GM19240 (cell line): ENCODE data around the gene RCBTB1.

Source experiments
- DNase-seq: peaks from one replicate; pipeline ENCODE4 v3.0.0; 2011; ENCODE audit warnings: low spot score; ENCODE audit not compliant: insufficient read length

RCBTB1 gene

GRCh38 chr13:49561062-49561410, 24.3 kb downstream of the RCBTB1 start:
- DNase-seq = no peak

GRCh38 chr13:49560270-49561061, 24.9 kb downstream of the RCBTB1 start:
- no peak for DNase-seq

- DNase-seq = no peak
Observed at GRCh38 chr13:49559006-49559405, 26.4 kb downstream of the RCBTB1 start.

GRCh38 chr13:49554387-49554786, 31.0 kb downstream of the RCBTB1 start:
- no peak for DNase-seq

DNA sequence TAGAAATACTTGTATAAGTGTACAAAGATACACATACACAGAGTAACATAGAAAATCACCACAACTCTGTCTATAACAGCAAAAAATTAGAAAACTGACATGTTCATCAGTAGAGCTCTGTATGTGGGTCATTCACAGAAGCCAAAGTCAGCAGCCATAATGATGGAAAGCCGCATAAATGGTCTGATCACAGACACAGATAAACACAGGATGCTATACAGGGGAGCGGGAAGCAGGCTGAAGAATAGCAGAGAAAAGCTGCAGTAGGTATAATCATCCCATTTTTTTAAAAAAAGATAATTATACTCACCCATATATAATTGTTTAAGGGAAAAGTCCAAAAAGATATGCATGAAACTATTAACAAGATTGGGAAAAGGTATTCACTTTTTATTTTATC, 31.5 kb downstream of the RCBTB1 start:
- DNase-seq = no peak

DNA sequence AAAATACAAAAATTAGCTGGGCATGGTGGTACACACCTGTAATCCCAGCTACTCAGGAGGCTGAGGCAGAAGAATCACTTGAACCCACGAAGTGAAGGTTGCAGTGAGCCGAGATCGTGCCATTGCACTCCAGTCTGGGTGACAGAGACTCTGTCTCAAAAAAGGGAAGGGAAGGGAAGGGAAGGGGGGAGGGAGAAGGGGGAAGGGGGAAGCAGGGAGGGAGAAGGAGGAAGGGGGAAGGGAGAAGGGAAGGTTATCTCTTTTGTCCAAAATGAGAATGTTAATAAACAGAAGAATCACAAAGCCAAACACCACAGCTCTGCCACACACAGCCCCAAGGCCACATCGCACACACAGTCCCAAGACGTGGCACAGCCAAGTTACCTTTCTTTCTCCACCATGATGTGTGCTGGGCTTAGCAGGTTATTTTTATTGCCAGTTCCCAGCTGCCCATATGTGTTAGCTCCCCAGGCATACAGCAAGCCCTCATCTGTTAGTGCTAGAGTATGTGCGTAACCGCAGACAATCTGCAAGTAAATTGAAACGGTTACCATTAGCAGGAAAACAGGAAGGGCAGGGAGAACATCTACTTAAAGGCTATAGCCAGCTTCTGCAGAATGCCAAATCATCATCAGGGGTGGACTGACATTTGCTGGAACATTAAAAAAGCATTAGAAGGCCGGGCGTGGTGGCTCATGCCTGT, 34.3 kb downstream of the RCBTB1 start:
- no peak for DNase-seq

DNA sequence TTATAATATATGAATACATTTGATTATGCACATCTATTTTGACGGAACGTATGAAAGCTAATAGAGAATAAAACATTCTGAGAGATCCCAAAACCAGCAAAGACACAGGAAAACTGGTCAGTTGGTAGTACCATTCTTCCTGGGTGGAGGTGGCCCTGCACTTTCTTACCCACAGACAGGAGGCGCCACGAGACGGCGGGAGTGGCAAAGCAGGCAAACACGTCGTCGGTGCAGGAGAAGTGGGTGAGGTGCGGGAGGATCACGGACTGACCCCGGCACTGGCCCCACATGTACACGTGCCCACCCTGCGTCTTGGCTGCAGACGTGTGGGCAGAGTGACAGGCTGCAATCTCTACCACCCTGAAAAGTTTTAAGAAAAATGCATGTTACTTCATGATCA, 36.1 kb downstream of the RCBTB1 start:
- DNase-seq = no peak

- no peak for DNase-seq
Observed at GRCh38 chr13:49546561-49546960, 38.8 kb downstream of the RCBTB1 start.

GRCh38 chr13:49545661-49546060, 39.7 kb downstream of the RCBTB1 start:
- DNase-seq = no peak

GRCh38 chr13:49543656-49544055, 41.7 kb downstream of the RCBTB1 start:
- no peak for DNase-seq

GRCh38 chr13:49540552-49540951, 44.8 kb downstream of the RCBTB1 start:
- no peak for DNase-seq

DNA sequence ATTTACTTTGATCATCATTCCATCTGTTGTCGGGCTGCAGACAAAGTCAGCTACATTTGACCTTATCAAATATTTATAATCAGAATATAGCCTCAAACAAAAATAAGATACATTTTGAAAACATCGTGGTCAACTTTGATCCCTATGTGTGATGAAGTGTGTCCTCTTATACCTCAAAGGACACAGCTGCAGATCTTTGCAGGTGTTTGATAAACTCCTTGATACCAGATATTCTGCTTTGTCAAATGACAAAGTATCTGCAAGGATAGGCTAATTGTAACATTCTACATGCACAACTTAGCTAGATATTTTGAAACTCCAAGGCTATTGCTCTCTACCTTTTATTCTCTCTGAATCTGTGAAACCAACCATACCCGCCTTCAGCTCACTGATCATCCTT, 45.6 kb downstream of the RCBTB1 start:
- DNase-seq = no peak

DNA sequence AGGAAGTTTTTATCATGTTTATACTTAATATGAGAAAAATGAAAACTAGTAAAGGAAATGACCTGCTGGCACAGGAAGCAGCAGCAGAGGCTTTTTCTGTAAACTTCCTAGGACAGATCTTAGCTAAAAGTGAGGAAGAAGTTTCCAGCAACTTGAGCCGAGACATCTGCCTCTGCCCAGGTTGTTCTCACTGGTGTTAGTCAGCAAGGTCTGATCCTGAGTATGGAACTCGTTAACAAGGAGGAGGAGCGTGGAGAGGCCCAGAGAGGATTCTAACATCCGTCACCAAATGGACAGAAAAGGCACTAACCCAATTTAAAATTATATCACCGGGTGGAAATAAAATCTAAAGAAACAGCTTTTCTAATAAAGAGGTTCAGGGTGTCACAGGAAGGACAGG, 46.0 kb downstream of the RCBTB1 start:
- DNase-seq = no peak

DNA sequence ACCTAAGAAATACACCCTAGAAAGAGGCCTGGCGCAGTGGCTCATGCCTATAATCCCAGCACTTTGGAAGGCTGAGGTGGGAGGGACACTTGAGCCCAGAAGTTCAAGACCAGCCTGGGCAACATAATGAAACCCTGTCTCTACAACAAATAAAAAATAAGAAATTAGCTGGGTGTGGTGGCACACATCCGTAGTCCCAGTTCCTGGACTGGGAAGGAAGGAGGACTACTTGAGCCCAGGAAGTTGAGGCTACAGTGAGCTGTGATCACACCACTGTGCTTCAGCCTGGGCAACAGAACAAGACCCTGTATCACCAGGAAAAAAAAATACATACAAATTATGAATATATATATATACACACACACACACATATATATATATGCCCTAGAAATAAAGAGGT, 47.0 kb downstream of the RCBTB1 start:
- no peak for DNase-seq

GRCh38 chr13:49536144-49536873, 49.0 kb downstream of the RCBTB1 start:
- DNase-seq = no peak

GRCh38 chr13:49533591-49534269, 51.6 kb downstream of the RCBTB1 start:
- no peak for DNase-seq

- no peak for DNase-seq
Observed at GRCh38 chr13:49533011-49533410, 52.3 kb downstream of the RCBTB1 start.

- DNase-seq = no peak
Observed at GRCh38 chr13:49532593-49532992, 52.8 kb downstream of the RCBTB1 start.

- no peak for DNase-seq
Observed at GRCh38 chr13:49530457-49530856, 54.9 kb downstream of the RCBTB1 start.

- no peak for DNase-seq
Observed at GRCh38 chr13:49528161-49528560, 57.2 kb downstream of the RCBTB1 start.

GRCh38 chr13:49527123-49527522, 58.2 kb downstream of the RCBTB1 start:
- no peak for DNase-seq
